Sigmoid colon (tissue), 7 donors: ENCODE measurements around the gene ABAT. TPM values are rescaled to one million over a fixed set of nuclear protein-coding genes. Genes with fewer than 3 reads are reported as not detected.
"Not testable (repeated sequence)": the region's sequence is repeated elsewhere in the genome, so short reads cannot be mapped to it uniquely, and the experiment has no call there.

Source experiments
- DNase-seq: peaks from one replicate; pipeline ENCODE4 v3.0.0-alpha.2; 2019
- H3K27ac ChIP-seq, 4 donors: fragments of 200-600 bp; sonication (generic); one replicate each; pipeline ENCODE4 v1.5.1; 2016 to 2019; ENCODE audit warnings: mild to moderate bottlenecking in 1 of 4
- H3K27me3 ChIP-seq, 3 donors: fragments of 200-600 bp; sonication (generic); one replicate each; pipeline ENCODE4 v1.5.1; 2019; ENCODE audit warnings: mild to moderate bottlenecking in 1 of 3
- H3K36me3 ChIP-seq, 4 donors: fragments of 200-600 bp; sonication (generic); one replicate each; pipeline ENCODE4 v1.5.1; 2016 to 2019
- H3K4me1 ChIP-seq, 4 donors: fragments of 200-600 bp; sonication (generic); one replicate each; pipeline ENCODE4 v1.5.1; 2017 to 2019
- H3K4me3 ChIP-seq, 4 donors: fragments of 200-600 bp; sonication (generic); one replicate each; pipeline ENCODE4 v1.5.1; 2017 to 2019; ENCODE audit warnings: mild to moderate bottlenecking in 2 of 4, moderate library complexity in 1 of 4
- H3K9me3 ChIP-seq, 4 donors: fragments of 200-600 bp in 3 of 4; sonication (generic) in 3 of 4; one replicate each; pipeline versions ENCODE4 v1.5.1 to v1.6.1; 2013 to 2019
- CTCF ChIP-seq, 4 experiments: fragments of 450-650 bp in 3 of 4; fragments of 200-600 bp in 1 of 4; IDR thresholded peaks; one replicate each; pipeline ENCODE4 v1.5.1; 2016 to 2019; ENCODE audit warnings: antibody characterized with exemption in 4 of 4, mild to moderate bottlenecking in 3 of 4, moderate library complexity in 2 of 4
- EP300 ChIP-seq, 4 donors: sonication (generic); formaldehyde crosslinking; IDR thresholded peaks; one replicate each; pipeline ENCODE4 v1.6.1; 2017; ENCODE audit warnings: antibody characterized with exemption in 4 of 4
- POLR2A ChIP-seq, 2 donors: fragments of 450-650 bp; IDR thresholded peaks; one replicate each; pipeline ENCODE4 v1.6.1; 2016; ENCODE audit warnings: antibody characterized with exemption in 2 of 2, mild to moderate bottlenecking in 2 of 2, moderate library complexity in 2 of 2
- POLR2AphosphoS5 ChIP-seq, 4 donors: sonication (generic); formaldehyde crosslinking; IDR thresholded peaks; one replicate each; pipeline ENCODE4 v1.6.1; 2017; ENCODE audit warnings: antibody characterized with exemption in 4 of 4
- WGBS, 2 donors: extraction: QIAGEN DNeasy Blood & Tissue Kit; methylation state at CpG; one replicate each; pipeline ENCODE4 v1.1.7; 2013; 5-methylcytosine and 5-hydroxymethylcytosine counted together
- intact Hi-C: fragments of 100-400 bp; cut with DNase I; formaldehyde crosslinking; loops from one replicate; pipeline ENCODE4 v1.15.1; 2023
- polyA plus RNA-seq, 3 donors: library from polyadenylated mRNA; stranded (reverse); fragments of 200-250 nt; gene quantifications; one replicate each; pipeline ENCODE4 v1.2.3, GENCODE V29; 2013
- total RNA-seq, 4 donors: library from RNA; depleted of rRNA; stranded (reverse); fragments of >200 nt; gene quantifications; one replicate each; pipeline ENCODE4 v1.1.0, GENCODE V29; 2016
- donor health status: healthy with polysubstance abuse.
- donor health status: Bipolar disorder and iron deficiency.
- donor health status: healthy.

Gene ABAT
- total and polyA plus RNA-seq, 7 donors, result 4.1 to 12.0 (median 8.2) TPM

GRCh38 chr16:8741636-8742035 is 67.2 kb downstream of the ABAT start:
- intact Hi-C loops, result no loop called here
- Histone ChIP-seq H3K27ac (no peak overlapping the region), H3K27me3 (no peaks in the 10 kb centered on the region), H3K4me1 (peaks cover 0 to 3% (median 0%) of the 10 kb centered on the region in 4 donors), H3K36me3 (peaks cover 0 to 4% (median 0%) of the 10 kb centered on the region in 4 donors), H3K9me3 (no peaks in the 10 kb centered on the region), H3K4me3 (no peak overlapping the region)
- TF ChIP-seq CTCF (IDR thresholded peaks at IDR 0.05), result no peak
- no peak for TF ChIP-seq EP300 (IDR thresholded peaks at IDR 0.05)
- no peak for TF ChIP-seq POLR2A (IDR thresholded peaks at IDR 0.05)
- TF ChIP-seq POLR2AphosphoS5 (IDR thresholded peaks at IDR 0.05), result no peak
- WGBS, 2 donors, result 97 to 98% methylated on average over 2 of the region's 2 CpGs
- DNase-seq, result no peak

GRCh38 chr16:8742068-8742467 is 67.7 kb downstream of the ABAT start:
- no peak for TF ChIP-seq POLR2AphosphoS5 (IDR thresholded peaks at IDR 0.05)
- TF ChIP-seq POLR2A (IDR thresholded peaks at IDR 0.05), result no peak
- no peak for TF ChIP-seq EP300 (IDR thresholded peaks at IDR 0.05)
- no peak for TF ChIP-seq CTCF (IDR thresholded peaks at IDR 0.05)
- Histone ChIP-seq H3K36me3 (no peaks in the 10 kb centered on the region), H3K4me3 (no peak overlapping the region), H3K27me3 (no peaks in the 10 kb centered on the region), H3K4me1 (peaks cover 0 to 3% (median 0%) of the 10 kb centered on the region in 4 donors), H3K9me3 (no peaks in the 10 kb centered on the region), H3K27ac (no peak overlapping the region)
- 82 to 83% methylated on average over 8 of the region's 8 CpGs for WGBS, 2 donors
- intact Hi-C loops, result no loop called here
- DNase-seq, result peak; percentile 20

GRCh38 chr16:8748944-8749343 is 74.5 kb downstream of the ABAT start:
- H3K36me3 ChIP-seq, H3K9me3 ChIP-seq, H3K27me3 ChIP-seq, H3K4me3 ChIP-seq, H3K27ac ChIP-seq, intact Hi-C loops: not testable (repeated sequence)
- WGBS, 2 donors, result 82 to 87% methylated on average over 9 of the region's 9 CpGs
- peaks cover 0 to 13% (median 10%) of the 10 kb centered on the region in 4 donors for H3K4me1 ChIP-seq
- peak; percentile 7 for DNase-seq

GRCh38 chr16:8751481-8752311 is 77.3 kb downstream of the ABAT start:
- Histone ChIP-seq H3K9me3 (no peaks in the 10 kb centered on the region), H3K27me3 (no peaks in the 10 kb centered on the region), H3K27ac (no peak overlapping the region), H3K4me3 (no peak overlapping the region), H3K36me3 (no peaks in the 10 kb centered on the region), H3K4me1 (peaks cover 0 to 13% (median 10%) of the 10 kb centered on the region in 4 donors)
- TF ChIP-seq POLR2A (IDR thresholded peaks at IDR 0.05) (no peak), POLR2AphosphoS5 (IDR thresholded peaks at IDR 0.05) (peak in 1 of 4 donors; percentile 19), EP300 (IDR thresholded peaks at IDR 0.05) (no peak)
- DNase-seq, result peak; percentile 24
- 70 to 81% methylated on average over 14 of the region's 14 CpGs for WGBS, 2 donors
- intact Hi-C loops, result no loop called here

- intact Hi-C loops, result no loop called here
- Histone ChIP-seq H3K4me3 (no peak overlapping the region), H3K27me3 (no peaks in the 10 kb centered on the region), H3K4me1 (peaks cover 0 to 13% (median 10%) of the 10 kb centered on the region in 4 donors), H3K9me3 (no peaks in the 10 kb centered on the region), H3K36me3 (peaks cover 0 to 1% (median 0%) of the 10 kb centered on the region in 4 donors), H3K27ac (no peak overlapping the region)
- 44 to 47% methylated on average over 2 of the region's 2 CpGs for WGBS, 2 donors
- TF ChIP-seq CTCF (IDR thresholded peaks at IDR 0.05), result no peak
- TF ChIP-seq POLR2AphosphoS5 (IDR thresholded peaks at IDR 0.05), result no peak
- TF ChIP-seq POLR2A (IDR thresholded peaks at IDR 0.05), result no peak
- TF ChIP-seq EP300 (IDR thresholded peaks at IDR 0.05), result no peak
- DNase-seq, result peak; percentile 28
These were observed 78.3 kb downstream of the ABAT start for GRCh38 chr16:8752706-8753105.
